ENCODE results near the gene TMEM30A.

- TF ChIP-seq REST (IDR thresholded peaks at IDR 0.05; ENCODE audit: insufficient read depth in 1 of 2, low read depth in 2 of 2, low read length in 1 of 2) (no peak), CTCF (IDR thresholded peaks at IDR 0.05) (no peak), POLR2AphosphoS5 (IDR thresholded peaks at IDR 0.05; ENCODE audit: low read depth, low read length) (no peak), SIN3A (IDR thresholded peaks at IDR 0.05; ENCODE audit: borderline replicate concordance, insufficient read depth, low read depth, low read length) (no peak)
Measured at GRCh38 chr6:75233092-75233615, 51.4 kb downstream of the TMEM30A start.
